ENCODE measurements around the gene CD63.

DNA sequence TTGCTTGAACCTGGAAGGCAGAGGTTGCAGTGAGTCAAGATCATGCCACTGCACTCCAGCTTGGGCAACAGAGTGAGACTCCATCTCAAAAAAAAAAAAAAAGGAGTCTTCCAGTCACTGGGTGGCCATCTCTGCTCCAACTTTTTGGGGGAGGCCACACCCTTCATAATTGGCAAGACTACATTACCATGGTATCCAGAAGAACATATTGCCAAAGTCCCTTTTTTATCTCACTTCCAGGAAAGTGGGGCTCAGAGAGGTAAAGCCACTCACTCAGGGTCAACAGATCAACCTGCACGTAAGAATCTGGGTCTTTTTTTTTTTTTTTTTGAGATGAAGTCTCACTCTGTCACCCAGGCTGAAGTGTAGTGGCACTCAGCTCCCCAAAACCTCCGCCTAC is 5.0 kb upstream of the CD63 start:
- TF ChIP-seq CTCF (IDR thresholded peaks at IDR 0.05): no peak
- TF ChIP-seq POLR2A (IDR thresholded peaks at IDR 0.05): no peak

All from adrenal gland (tissue), 5 donors.